Fibroblast of skin of abdomen (primary cell): Measurements from ENCODE around the gene NOS1.

Experiments used
- DNase-seq: peaks from one replicate; pipeline ENCODE4 v3.0.0-alpha.2; 2013

NOS1 gene

DNA sequence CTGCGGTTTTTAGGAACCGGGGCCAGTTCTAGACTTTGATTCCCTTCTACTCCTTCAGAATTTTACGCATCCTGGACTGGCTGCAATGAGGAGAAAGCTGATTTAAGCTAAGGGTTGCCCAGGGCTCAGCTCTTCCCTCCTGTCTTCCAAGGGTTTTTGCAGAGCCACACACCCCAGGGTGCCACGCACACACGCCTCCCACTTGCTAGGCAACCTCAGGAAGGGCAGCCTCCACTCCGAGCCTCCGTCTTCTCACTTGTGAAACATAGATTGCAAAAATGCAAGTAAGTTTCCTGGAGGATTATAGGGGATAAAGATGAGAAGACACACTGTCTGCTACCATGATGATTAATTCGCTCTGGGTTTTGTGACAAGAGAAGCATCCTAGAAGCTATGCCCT is 31.7 kb downstream of the NOS1 start:
- no peak for DNase-seq

DNA sequence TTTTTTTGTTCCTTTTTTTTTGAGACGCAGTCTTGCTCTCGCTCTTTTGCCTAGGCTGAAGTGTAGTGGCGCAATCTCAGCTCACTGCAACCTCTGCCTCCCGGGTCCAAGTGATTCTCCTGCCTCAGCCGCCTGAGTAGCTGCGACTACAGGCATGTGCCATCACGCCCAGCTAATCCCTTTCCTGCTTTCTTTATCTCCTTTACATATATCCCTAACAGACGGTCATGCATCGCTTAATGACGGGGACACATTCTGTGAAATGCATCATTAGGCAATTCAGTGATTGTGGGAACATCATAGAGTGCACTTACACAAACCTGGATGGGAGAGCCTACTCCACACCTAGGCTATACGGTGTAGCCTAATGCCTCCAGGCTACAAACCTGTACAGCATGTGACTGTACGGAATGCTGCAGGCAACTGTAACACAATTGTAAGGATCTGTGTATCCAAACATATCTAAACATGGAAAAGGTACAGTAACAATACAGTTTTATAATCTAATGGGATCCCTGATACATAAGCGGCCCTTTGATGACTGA is 32.8 kb downstream of the NOS1 start:
- DNase-seq: no peak

DNA sequence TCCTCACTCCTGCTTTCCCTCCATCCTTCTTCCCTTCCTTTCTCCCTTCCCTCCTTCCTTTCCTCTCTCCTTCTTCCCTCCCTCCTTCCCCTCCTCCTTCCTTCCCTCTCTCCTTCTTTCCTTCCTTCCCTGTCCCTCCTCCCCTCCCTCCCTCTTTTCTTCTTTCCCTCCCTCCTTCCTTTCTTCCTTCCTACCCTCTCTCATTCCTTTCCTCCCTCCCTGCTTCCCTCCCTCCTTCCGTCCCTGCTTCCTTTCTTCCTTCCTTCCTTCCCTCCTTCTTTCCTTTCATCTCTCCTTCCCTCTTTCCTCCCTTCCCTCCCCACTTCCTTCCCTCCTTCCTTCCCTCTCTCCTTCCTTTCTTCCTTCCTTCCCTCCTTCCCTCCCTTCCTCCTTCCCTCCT is 39.0 kb downstream of the NOS1 start:
- DNase-seq: no peak

DNA sequence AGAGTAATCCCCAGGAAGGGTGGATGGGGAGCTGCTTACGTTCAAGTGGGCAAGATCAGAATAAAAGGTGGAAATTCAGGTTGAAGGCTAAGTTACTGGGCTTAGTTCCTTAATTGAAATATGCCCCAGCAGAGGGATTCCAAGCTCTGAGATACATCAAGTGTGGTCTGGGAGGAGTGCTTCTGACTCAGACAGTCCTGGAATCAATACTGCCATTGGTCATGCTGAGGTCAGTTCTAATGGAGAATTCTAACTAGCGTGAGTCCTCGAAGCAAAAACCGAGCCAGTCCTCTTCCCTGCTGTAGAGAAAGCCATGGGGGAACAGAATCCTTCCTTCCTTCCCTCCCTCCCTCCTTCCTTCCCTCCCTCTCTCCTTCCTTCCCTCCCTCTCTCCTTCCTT is 39.9 kb downstream of the NOS1 start:
- no peak for DNase-seq

DNA sequence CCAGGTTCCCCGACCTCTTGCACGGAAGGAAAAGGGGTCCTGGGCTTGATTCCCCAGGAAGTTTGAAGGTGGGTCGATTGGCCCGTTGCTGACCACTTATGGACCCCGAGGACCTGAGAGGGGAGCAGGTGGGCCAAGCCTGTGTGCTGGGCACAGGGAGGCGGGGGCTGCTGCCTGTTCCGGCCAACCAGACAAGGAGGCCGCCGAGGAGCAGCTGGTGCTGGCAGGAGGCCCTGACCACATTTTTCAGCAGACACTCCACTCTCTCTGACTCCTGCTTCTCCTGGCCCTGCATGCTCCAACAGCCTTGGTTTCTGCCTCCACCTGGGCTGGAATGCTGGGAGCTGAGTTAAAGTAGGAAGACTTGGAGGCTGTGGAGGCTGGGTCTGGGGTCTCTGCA is 42.8 kb downstream of the NOS1 start:
- DNase-seq: no peak

DNA sequence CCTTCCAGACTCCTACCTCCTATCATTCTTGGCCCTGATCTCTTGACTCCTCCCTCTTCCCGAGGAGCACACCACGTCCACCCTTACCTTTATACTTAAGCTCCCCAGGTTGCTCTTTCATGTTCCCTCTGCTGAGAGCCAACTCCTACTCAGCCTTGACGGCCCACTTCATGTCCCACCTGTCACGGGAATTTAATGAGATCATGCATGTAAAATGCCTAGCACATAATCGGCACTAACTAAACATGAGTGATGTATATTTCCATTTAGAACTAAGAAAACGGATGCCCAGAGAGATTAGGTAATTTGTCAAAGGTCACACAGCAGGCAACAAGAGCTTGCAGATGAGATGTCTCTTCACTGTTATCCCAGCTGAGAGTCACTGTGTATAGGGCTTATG is 45.1 kb downstream of the NOS1 start:
- no peak for DNase-seq

DNA sequence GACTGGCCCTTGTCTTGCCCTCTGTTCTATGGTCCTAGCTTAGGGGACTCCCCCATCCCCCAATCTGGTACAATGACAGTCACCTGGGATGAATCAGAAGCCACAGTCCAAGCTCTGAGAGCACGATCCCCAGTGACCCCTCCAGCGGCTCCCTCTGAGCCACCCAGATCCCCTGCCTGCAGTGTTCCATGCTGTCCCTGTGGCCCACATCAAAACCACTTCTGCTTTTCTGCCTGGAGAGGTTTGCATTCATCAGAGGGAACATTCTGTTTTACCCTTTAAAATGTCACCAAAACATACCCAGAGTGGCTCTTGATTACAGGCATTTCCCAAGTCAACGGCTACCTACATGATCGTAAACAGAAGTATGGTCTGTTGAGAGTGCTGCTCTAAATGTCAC is 47.5 kb downstream of the NOS1 start:
- DNase-seq: no peak

DNA sequence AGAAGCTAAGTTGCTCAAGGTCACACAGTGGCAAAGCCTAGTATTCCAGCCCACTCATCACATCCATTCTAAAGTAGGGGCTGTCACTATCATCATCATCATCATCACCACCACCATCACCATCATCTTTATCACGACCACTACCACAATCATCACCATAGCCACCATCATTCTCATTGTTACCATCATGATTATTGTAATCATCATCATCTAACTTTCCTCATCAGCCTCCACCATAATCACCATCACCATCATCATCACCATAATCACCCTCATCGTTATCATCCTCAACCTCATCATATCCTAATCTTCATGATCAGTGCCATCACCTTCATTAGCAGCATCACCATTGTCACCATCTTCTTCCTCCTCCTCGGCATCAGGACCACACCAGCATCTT is 48.7 kb downstream of the NOS1 start:
- no peak for DNase-seq

DNA sequence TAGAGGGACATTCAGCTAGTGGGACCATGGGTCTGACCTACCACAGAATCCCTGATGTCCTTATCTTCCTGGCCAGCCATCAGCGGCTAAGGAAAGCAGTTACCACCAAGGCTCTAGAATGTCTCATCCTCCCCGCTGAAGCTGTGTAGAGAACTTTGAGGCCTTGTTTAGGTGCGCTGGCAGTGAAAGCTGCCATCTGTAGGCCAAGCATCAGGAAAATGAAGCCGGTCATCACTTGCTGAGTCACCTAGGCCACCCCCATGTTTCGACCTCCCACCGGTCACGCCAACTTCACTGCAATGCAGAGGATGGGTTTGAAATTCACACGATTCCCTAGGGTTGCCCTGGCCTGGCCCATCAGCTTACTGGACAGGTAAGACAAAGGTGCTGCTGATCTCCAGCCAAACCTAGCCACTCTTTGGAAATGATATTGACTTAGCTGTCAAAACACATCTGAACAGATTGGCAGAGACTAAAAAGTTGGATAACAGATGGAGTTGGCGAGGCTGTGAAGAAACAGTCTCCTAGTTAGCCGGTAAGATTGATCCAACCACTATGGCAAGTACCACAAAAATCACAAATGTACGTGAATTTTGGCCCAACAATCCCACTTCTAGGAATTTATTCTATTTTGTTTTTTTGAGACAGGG is 52.0 kb downstream of the NOS1 start:
- no peak for DNase-seq

DNA sequence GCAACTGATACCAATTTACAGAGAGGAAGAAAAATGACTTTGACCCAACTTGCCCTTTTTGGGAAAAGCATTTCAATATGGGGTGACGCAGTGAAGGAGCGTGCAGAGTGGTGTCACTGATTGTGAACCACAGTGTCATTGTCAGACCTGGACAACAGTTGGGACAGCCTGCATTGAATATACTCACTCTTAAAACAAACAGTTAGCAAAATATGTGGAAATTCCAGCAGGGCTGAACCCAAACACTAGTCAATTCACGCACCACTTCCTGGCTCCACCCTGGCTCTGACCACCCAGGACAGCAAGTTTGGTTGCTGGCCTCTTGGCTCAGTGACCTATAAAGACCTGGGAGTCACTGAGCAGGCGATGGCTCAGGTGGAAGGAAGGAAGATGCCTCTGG is 61.3 kb downstream of the NOS1 start:
- no peak for DNase-seq

DNA sequence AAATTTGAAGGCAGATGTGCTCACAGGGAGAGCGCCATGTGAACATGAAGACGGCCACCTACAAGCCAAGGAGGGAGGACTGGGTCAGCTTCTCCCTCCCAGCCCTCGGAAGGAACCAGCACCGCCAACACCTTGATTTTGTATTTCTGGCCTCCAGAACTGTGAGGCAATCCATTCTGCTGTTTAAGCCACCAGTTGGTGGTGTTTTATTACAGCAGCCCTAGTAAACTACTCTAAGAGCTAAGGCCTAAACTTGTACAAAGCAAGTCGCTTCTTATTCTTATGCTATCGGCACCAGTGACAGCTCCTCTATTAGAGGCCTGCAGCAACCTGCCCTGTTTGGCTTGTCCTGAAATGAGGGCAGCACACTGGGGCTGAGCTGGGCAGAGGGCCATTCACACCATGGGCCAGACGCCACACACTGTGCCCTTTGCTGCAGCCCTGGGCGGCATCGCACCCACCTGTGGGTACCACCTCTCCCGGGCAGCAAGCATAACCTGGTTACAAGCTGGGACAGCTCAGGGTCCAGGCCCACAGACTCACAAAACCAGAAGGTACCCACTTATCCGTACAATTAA is 62.7 kb downstream of the NOS1 start:
- no peak for DNase-seq

DNA sequence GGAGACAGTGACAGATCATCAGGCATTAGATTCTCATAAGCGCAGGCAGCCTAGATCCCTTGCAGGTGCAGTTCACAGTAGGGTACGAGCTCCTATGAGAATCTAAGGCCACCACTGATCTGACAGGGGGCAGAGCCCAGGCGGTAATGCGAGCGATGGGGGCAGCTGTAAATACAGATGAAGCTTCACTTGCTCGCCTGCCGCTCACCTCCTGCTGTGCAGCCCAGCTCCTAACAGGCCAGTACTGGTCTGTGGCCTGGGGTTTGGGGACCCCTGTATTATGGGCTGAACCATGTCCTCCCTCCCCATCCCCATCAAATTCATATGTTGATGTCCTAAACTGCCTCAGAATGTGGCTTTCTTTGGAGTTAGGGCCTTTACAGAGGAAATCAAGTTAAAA is 63.2 kb downstream of the NOS1 start:
- DNase-seq: no peak

DNA sequence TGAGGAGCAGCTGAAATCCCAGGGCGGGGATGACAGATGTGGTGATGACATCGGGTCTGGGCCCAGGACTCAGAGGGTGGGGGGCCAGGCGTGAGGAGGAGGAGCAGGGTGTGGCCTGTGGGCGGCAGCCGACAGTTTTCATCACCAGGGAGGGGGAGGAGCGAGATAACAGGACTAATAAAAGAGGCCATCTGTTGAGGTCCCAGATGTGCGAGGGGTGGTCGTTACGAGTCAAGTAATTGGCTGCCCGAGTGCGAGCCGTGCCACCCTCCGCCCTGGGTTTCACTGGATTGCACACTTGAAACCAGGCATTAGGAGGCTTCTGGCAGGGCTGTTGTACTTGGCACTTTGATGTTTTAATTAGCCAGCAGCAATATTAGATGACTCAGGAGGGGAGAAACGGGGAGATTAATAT is 67.2 kb downstream of the NOS1 start:
- no peak for DNase-seq

DNA sequence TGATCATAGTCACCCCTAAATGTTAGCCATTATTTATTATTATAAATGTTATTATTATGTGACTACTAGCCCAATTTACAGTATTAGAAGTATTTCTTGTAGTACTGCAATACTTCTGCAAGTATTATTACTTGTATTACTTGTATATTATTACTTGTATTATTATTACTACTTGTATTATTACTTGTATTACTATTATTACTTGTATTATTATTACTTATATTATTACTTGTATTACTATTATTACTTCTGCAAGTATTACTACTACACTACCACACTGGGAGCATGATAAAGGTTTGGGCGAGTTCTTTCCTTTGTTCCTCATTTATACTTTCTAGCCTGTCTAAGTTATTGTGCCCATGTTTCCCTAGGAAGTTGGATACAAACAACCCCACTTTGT is 67.9 kb downstream of the NOS1 start:
- no peak for DNase-seq

DNA sequence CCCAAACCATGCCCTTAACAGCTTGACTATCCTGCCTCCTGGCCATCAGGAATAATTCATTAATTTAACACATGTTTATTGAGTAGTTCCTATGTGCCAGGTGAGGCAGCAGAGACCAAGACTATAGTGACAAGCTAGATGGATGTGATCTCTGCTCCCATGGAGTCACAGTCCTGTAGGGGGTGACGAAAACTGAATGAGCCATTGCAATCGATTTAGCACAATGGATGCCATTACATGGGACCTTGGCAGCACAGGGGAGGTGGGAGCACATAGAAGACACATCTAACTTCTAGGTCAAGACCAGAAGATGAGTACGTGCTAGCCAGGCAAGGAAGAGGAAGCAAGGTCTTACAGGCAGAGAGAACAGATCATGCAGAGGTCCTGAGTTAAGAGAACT is 68.7 kb downstream of the NOS1 start:
- no peak for DNase-seq

DNA sequence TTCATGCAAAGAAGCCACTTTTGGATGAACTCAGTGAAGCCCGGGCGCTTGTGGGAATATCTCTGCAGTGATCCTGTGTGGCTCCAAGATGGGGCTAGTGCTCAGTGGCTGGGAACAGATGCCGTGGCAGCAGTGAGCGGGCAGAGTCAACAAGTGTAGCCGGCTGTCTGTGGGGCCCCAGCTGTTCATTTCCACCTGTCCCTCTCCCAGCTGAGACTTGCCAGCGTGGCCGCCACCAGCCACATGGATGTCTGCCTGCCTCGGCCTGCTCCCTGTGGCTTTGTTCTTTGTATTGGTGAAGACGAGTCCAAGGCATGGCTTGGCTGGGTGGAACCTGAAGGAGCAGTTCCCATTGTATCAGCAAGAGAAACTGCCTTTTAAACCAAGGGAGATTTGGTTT is 77.3 kb downstream of the NOS1 start:
- DNase-seq: no peak

DNA sequence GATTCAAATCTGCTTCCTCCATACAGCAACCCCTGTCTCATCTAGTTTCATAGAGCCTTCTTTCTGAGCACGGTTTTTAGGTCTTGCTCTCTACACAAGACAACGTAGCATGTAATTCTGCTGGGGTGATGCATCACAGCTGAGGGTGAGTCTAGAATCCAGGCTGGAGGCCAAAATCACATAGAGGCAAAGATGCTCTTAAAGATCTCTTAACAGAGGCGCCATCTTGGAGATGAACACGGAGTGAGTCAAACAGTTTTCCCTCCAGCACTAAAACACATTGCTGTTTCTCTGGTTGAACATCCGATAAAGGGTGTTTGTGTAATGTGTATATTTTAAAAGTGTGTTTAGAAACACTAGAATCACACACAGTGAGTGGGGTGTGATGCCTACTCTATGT is 78.9 kb downstream of the NOS1 start:
- DNase-seq: no peak

DNA sequence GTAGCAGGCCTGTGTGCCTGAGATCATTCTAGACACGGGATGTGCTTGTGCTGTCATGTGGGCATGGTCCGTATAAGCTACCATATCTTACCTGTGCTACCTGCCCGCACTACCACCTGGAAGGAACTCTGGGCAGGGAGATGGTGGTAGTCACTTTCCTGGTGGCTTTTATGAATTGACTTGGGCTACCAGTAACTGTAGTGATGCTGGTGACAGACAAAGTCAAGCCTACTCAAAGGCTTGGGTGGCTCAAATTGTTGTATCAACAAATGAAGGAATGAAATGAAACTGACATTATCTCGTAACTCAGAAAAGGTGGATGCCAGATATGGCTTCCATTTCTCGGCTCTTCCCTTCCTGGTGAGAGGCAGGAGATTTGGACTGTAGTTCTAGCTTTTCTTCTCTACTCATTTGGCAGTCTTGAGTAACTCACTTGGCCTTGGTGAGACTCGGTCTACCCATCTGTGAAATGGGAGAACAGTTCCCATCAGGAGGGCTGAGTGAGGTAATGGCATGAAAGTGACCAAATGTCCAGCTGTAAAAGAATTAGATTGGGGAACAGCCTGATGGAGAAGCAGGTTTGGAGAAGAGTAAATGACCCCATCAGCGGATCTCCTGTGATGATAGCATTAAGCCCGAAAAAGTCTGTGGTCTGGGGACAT is 81.3 kb downstream of the NOS1 start:
- DNase-seq: no peak

DNA sequence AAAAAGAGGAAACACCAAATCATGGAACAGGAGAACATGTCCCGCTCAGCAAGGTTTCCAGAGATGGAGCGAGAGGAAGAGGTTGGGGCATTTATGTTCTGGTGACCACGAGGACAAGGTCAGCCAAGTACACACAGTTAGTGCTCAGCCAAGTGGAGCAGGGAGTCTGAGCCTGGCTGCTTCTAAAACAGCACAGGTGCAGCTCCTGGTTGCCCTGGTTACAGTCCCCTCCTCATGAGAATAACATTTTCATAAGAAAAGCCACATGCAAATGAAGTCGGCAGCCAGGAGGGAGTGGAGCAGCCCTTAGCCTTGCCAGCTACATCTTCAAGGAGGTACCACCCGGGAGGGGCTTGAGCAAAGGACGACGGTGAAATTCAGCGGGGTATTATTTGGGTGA is 81.8 kb downstream of the NOS1 start:
- DNase-seq: no peak

DNA sequence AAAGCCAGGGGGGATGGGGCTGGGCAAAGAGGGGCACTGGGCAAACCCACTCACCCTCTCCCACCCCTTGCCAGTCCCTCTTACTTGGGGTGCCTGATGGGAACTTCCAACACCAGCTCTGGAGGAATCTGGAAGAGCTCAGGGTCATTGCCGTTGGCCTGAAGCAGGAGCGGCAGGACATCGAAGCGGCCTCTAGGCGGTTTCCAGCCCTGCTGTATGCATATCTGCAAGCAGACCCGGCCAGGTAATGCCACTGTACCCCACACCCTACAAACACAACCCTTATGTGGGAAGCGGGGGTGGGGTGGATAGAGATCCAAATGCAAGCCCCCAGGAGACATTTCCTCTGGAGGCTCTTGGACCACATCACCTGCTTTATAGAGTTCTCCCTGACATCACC is 83.6 kb downstream of the NOS1 start:
- DNase-seq: no peak

DNA sequence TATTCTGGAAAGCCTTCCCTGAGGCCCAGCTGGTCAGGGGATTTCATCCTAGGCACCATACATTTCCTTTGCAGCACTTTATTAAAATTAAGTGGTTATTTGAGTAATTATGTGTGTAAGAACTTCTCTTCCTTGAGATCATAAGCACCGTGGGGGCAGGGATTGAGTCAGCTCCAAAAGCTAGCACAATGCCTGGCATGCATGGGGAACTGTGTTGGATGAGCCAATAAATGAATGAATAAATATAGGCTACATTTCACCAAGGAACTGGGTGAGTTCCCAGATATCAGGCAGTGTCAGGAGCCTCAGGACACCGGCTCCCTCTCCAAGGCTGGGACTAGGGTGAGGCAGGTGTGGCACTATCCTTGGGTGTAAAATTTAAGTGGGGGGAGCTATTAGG is 88.3 kb downstream of the NOS1 start:
- no peak for DNase-seq

DNA sequence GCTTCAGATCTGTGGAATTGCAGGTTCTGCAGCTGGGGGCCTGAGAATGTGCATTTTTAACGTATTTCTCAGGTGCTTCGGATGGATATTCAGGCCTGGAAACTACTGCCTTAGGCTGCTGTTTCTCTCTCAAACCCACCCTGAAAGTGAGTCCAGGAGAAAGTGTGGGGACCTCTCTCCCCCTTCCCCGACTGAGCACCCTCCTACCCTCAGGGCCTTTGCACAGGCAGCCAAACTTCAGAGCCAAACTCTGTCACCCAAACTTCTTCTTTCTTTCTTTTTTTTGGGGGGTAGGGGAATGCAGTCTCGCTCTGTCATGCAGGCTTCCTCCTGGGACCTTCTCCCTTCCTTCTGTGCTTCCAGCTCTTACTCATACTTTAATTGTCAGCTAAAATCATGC is 88.7 kb downstream of the NOS1 start:
- no peak for DNase-seq

DNA sequence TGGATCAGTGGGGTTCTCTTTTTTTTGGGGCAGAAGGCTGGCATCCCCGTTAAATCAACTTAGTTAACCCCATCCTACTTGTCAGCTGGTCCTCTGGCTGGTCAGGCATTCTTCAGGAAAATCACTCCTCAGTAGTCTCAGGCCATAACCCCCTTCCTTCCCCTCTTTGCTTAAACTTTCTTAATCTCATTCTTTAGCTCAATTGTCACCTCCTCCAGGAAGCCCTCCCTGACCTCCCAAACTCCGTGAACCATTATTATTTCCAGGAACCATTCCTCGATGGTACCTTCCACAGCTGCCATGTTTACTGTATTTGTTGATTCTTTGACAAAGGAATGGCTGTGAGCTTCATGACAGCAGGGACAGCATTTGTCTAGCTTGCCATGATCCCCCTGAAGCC is 98.7 kb downstream of the NOS1 start:
- no peak for DNase-seq

DNA sequence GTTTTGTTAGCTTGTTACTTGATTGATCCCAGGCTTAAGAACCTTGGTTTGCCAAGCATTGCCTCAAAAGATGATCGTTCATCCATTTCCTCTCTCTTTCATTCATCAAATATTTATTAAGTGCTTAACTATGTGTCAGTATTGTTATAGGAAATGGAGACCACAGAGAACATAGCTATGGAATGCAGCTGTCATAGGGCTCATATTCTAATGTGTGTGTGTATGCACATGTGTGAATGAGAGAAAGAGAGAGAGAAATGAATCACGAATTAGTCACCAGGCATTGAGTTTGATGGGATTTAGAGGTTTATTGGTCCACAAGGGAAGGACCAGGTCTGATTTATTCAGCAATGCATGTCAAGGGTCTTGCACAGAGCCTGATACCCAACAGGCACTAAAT is 100.2 kb downstream of the NOS1 start:
- DNase-seq: peak; percentile 51
